Loucy (cell line): Measurements from ENCODE around the gene KRT77.
"Not testable (repeated sequence)": the region's sequence is repeated elsewhere in the genome, so short reads cannot be mapped to it uniquely, and the experiment has no call there.

Experiments used
- H2AFZ ChIP-seq: fragments of 200-600 bp; sonication (generic); 2 replicates; pipeline ENCODE4 v1.6.0; 2016; ENCODE audit warnings: antibody characterized with exemption, mild to moderate bottlenecking, low read length, moderate library complexity
- H3F3A ChIP-seq: fragments of 200-600 bp; 2 replicates; pipeline ENCODE4 v1.6.0; 2016; ENCODE audit warnings: antibody characterized with exemption, low read depth, mild to moderate bottlenecking
- H3K27me3 ChIP-seq: fragments of 200-600 bp; sonication (generic); 2 replicates; pipeline ENCODE4 v1.6.1; 2014; ENCODE audit warnings: low read length, mild to moderate bottlenecking; ENCODE audit not compliant: insufficient read depth, poor library complexity, severe bottlenecking
- H3K36me3 ChIP-seq: fragments of 200-600 bp; sonication (generic); 2 replicates; pipeline ENCODE4 v1.6.1; 2016; ENCODE audit warnings: low read length; ENCODE audit not compliant: insufficient read depth
- H3K4me1 ChIP-seq: fragments of 200-600 bp; sonication (generic); 2 replicates; pipeline ENCODE4 v1.5.1; 2014; ENCODE audit warnings: low read length, mild to moderate bottlenecking; ENCODE audit not compliant: insufficient read depth, poor library complexity, severe bottlenecking
- H3K4me2 ChIP-seq: fragments of 200-600 bp; sonication (generic); 2 replicates; pipeline ENCODE4 v1.6.0; 2014; ENCODE audit warnings: antibody characterized with exemption, low read length, low read depth, mild to moderate bottlenecking; ENCODE audit not compliant: poor library complexity, severe bottlenecking
- H3K4me3 ChIP-seq: fragments of 200-600 bp; sonication (generic); 2 replicates; pipeline ENCODE4 v1.5.1; 2014; ENCODE audit warnings: low read length, mild to moderate bottlenecking, mixed read lengths; ENCODE audit not compliant: poor library complexity, severe bottlenecking
- H3K79me2 ChIP-seq: fragments of 200-600 bp; sonication (generic); 2 replicates; pipeline ENCODE4 v1.6.1; 2014; ENCODE audit warnings: low read length; ENCODE audit not compliant: insufficient read depth
- H3K9ac ChIP-seq: fragments of 200-600 bp; sonication (generic); 2 replicates; pipeline ENCODE4 v1.6.0; 2014; ENCODE audit warnings: mild to moderate bottlenecking, low read depth, low read length, moderate library complexity; ENCODE audit not compliant: poor library complexity, severe bottlenecking
- H3K9me2 ChIP-seq: fragments of 200-600 bp; sonication (generic); replicated peaks from 2 replicates; pipeline ENCODE4 v1.6.1; 2016; ENCODE audit warnings: low read depth, low read length, mixed read lengths
- H3K9me3 ChIP-seq: fragments of 200-600 bp; sonication (generic); 2 replicates; pipeline ENCODE4 v1.6.1; 2014; ENCODE audit warnings: mild to moderate bottlenecking, antibody characterized with exemption, low read length, low read depth; ENCODE audit not compliant: insufficient read depth
- H4K20me1 ChIP-seq: fragments of 200-600 bp; sonication (generic); 2 replicates; pipeline ENCODE4 v1.6.0; 2014; ENCODE audit warnings: antibody characterized with exemption, low read length, mild to moderate bottlenecking; ENCODE audit not compliant: insufficient read depth, poor library complexity, severe bottlenecking
- CTCF ChIP-seq: fragments of 200-600 bp; sonication (generic); conservative IDR thresholded peaks from 2 replicates; pipeline ENCODE4 v1.5.1; 2014; ENCODE audit warnings: mild to moderate bottlenecking, antibody characterized with exemption, low read length
- EZH2phosphoT487 ChIP-seq: fragments of 200-600 bp; IDR thresholded peaks from 2 replicates; pipeline ENCODE4 v1.6.1; 2018; ENCODE audit warnings: antibody characterized with exemption, mild to moderate bottlenecking, moderate library complexity, borderline replicate concordance

KRT77 gene

DNA sequence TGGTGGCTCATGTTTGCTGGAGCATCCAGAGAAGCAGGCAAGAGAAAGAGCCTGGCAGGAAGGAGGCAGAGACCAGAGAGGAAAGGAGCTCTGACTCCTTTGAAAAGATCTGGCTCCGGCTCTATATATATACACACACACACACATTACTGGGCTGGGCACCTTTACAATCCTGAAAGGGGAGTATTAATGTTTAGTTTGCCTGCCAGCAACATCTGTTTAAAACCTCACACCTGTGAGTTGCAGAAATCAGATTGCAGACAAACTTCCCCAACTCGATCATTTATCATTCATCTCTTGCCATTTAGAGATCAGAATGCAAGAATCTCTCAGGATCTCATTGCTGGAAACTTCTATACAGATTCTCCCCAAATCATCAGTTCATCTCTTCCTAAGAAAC is at the start of gene KRT77:
KRT77 (minus strand) TSS at position 101 of the 400 bp plus-strand sequence; CDS start at position 11, 90 bp downstream.
- H3K9me2 ChIP-seq = no peaks in the 10 kb centered on the region
- H3K36me3 ChIP-seq = no peaks in the 10 kb centered on the region
- H3K9me3 ChIP-seq = no peaks in the 10 kb centered on the region
- no peaks in the 10 kb centered on the region for H3F3A ChIP-seq
- H3K79me2 ChIP-seq = no peaks in the 10 kb centered on the region
- TF ChIP-seq EZH2phosphoT487 (no peak), CTCF (no peak)
- no peak within 1 kb of the TSS for H3K9ac ChIP-seq
- peaks cover 10% of the 10 kb centered on the region for H3K4me1 ChIP-seq
- H3K4me2 ChIP-seq = no peak within 1 kb of the TSS
- no peak within 1 kb of the TSS for H3K4me3 ChIP-seq
- no peaks in the 10 kb centered on the region for H3K27me3 ChIP-seq
- H4K20me1 ChIP-seq = no peaks in the 10 kb centered on the region
- H2AFZ ChIP-seq = no peak within 1 kb of the TSS

DNA sequence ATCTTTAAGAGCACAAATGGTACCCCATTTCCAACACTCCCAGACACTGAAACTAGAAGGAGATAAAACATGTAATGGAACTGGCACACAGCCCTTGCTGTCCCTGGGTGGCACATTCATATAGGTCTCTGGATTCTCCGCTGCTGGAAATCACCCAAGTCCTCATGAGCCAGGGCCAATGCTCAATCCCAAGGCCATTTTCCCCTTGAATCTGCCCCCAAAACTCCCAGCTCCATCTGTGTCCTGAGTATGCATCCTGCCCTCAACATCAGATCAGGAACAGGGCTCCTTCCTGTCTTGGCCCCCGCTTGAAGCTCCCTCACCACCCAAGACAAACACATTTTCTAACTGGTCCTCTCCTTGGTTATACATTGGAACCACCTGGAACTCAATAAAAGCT is 49.2 kb upstream of the KRT77 start:
- H3F3A ChIP-seq = no peaks in the 10 kb centered on the region
- H3K36me3 ChIP-seq = no peaks in the 10 kb centered on the region
- no peaks in the 10 kb centered on the region for H3K9me2 ChIP-seq
- TF ChIP-seq EZH2phosphoT487 (no peak), CTCF (no peak)
- H3K4me2 ChIP-seq = no peak overlapping the region
- H3K4me1 ChIP-seq = peaks cover 10% of the 10 kb centered on the region
- no peaks in the 10 kb centered on the region for H4K20me1 ChIP-seq
- H3K79me2 ChIP-seq = no peaks in the 10 kb centered on the region
- H3K27me3 ChIP-seq = no peaks in the 10 kb centered on the region
- H3K4me3 ChIP-seq = no peak overlapping the region
- no peak overlapping the region for H3K9ac ChIP-seq
- H2AFZ ChIP-seq = no peak overlapping the region
- no peaks in the 10 kb centered on the region for H3K9me3 ChIP-seq

- H3K4me1 ChIP-seq = peaks cover 10% of the 10 kb centered on the region
- H3K27me3 ChIP-seq = no peaks in the 10 kb centered on the region
- no peaks in the 10 kb centered on the region for H3K36me3 ChIP-seq
- no peaks in the 10 kb centered on the region for H3K9me2 ChIP-seq
- H2AFZ ChIP-seq = no peak overlapping the region
- no peaks in the 10 kb centered on the region for H4K20me1 ChIP-seq
- no peak overlapping the region for H3K4me2 ChIP-seq
- H3K9ac ChIP-seq = no peak overlapping the region
- no peak for TF ChIP-seq EZH2phosphoT487
- no peak for TF ChIP-seq CTCF
- H3K4me3 ChIP-seq = no peak overlapping the region
- no peaks in the 10 kb centered on the region for H3F3A ChIP-seq
- no peaks in the 10 kb centered on the region for H3K9me3 ChIP-seq
- no peaks in the 10 kb centered on the region for H3K79me2 ChIP-seq
Measured at GRCh38 chr12:52751795-52752194, 48.5 kb upstream of the KRT77 start.

GRCh38 chr12:52750532-52750931 is 47.2 kb upstream of the KRT77 start:
- not testable (repeated sequence) for H3K4me2 ChIP-seq, H2AFZ ChIP-seq, H4K20me1 ChIP-seq, H3K9me2 ChIP-seq, H3K36me3 ChIP-seq, H3K27me3 ChIP-seq, H3K9me3 ChIP-seq, H3F3A ChIP-seq, H3K4me3 ChIP-seq, H3K9ac ChIP-seq, H3K79me2 ChIP-seq
- H3K4me1 ChIP-seq = peaks cover 10% of the 10 kb centered on the region
